Cortex of kidney (tissue), 1 donor: Measurements from ENCODE around the gene IL21R.
"Not testable (repeated sequence)": the region's sequence is repeated elsewhere in the genome, so short reads cannot be mapped to it uniquely, and the experiment has no call there.

Experiments used
- DNase-seq: peaks from one replicate; lab custom pipeline; 2025; lab: John Stamatoyannopoulos, UW

The IL21R gene

GRCh38 chr16:27427538-27427937, 25.6 kb downstream of the IL21R start:
- no peak for DNase-seq

GRCh38 chr16:27428026-27428785, 26.2 kb downstream of the IL21R start:
- DNase-seq, result no peak

GRCh38 chr16:27429330-27429871, 27.4 kb downstream of the IL21R start:
- DNase-seq, result no peak

- no peak for DNase-seq
These were observed 28.0 kb downstream of the IL21R start for GRCh38 chr16:27429981-27430441.

GRCh38 chr16:27430512-27430911, 28.5 kb downstream of the IL21R start:
- DNase-seq, result no peak

GRCh38 chr16:27430923-27431484, 29.0 kb downstream of the IL21R start:
- no peak for DNase-seq

GRCh38 chr16:27431773-27432532, 30.0 kb downstream of the IL21R start:
- no peak for DNase-seq

- DNase-seq, result no peak
These were observed 30.6 kb downstream of the IL21R start for GRCh38 chr16:27432558-27432957.

GRCh38 chr16:27433191-27433590, 31.2 kb downstream of the IL21R start:
- DNase-seq, result not testable (repeated sequence)

GRCh38 chr16:27433636-27434035, 31.7 kb downstream of the IL21R start:
- no peak for DNase-seq

GRCh38 chr16:27434141-27435051, 32.4 kb downstream of the IL21R start:
- no peak for DNase-seq

- DNase-seq, result not testable (repeated sequence)
These were observed 33.2 kb downstream of the IL21R start for GRCh38 chr16:27435146-27435545.

- no peak for DNase-seq
These were observed 34.1 kb downstream of the IL21R start for GRCh38 chr16:27436065-27436464.

GRCh38 chr16:27436921-27437650, 35.1 kb downstream of the IL21R start:
- no peak for DNase-seq

- DNase-seq, result no peak
These were observed 36.0 kb downstream of the IL21R start for GRCh38 chr16:27437946-27438345.

GRCh38 chr16:27439271-27440018, 37.5 kb downstream of the IL21R start:
- no peak for DNase-seq

- no peak for DNase-seq
These were observed 39.3 kb downstream of the IL21R start for GRCh38 chr16:27441276-27441675.

- no peak for DNase-seq
These were observed 40.0 kb downstream of the IL21R start for GRCh38 chr16:27441998-27442397.

GRCh38 chr16:27444015-27444414, 42.0 kb downstream of the IL21R start:
- DNase-seq, result no peak

- DNase-seq, result no peak
These were observed 42.5 kb downstream of the IL21R start for GRCh38 chr16:27444470-27444869.
